CD4-positive, alpha-beta T cell treated with Interferon gamma for 1 hour (primary cell): Measurements from ENCODE around the gene CST8.

Experiments used
- DNase-seq: peaks from one replicate; pipeline ENCODE4 v3.0.0-alpha.2; 2020

The CST8 gene

GRCh38 chr20:23526850-23527249 is 35.9 kb downstream of the CST8 start:
- no peak for DNase-seq

- no peak for DNase-seq
These were observed 38.0 kb downstream of the CST8 start for GRCh38 chr20:23528867-23529431.

- no peak for DNase-seq
These were observed 40.1 kb downstream of the CST8 start for GRCh38 chr20:23530937-23531567.

GRCh38 chr20:23532533-23532932 is 41.6 kb downstream of the CST8 start:
- no peak for DNase-seq

DNA sequence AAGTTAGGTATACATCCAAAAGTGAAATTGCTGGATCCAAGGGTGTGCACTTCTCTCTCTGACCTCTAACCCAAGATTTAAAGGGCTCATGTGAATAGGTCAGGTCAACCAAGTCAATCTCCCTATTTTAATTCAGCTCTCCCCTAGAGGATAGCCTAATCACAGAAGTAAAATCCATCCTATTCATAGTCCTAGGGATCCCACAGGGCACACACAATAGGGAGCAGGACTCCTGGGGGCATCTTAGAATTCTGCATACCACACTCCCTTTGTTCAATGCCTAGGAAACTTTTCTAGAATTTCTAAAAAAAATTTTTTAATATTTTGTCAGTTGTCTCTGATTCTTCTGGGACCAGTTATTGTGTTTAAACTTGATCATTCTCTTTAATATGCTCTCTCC is 42.2 kb downstream of the CST8 start:
- DNase-seq, result no peak

GRCh38 chr20:23534801-23535593 is 44.1 kb downstream of the CST8 start:
- no peak for DNase-seq

DNA sequence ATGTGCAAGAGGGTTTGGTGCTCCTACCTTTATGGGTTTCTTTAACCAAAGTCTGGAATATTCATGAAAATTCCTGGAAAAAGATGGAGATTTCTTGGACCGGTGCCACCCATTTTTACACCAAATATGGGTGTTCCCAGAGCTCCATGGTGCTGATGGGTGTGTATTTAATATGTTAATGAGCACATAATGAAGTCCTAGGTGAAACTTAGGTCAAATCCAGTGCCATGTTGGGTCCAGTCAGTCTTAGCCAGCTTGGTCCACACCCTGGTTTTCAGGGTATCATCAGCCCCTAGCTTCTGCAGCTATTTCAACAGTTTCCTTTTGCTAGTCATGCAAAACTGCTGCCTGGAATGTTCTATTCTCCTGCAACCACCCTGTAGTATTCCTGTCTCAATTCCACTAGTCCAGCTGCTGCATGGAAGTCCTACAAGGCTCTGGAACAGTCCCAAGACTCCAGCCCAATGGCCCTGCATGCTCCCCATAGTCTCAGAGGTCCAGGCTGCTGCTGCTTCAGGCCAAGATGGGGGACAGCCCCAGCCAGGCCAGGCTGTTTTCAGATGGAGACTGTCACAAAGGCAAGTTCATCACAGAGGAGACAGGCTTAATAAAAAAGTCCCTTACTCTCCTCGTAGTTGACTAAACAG is 45.5 kb downstream of the CST8 start:
- no peak for DNase-seq

GRCh38 chr20:23537030-23537429 is 46.1 kb downstream of the CST8 start:
- no peak for DNase-seq

DNA sequence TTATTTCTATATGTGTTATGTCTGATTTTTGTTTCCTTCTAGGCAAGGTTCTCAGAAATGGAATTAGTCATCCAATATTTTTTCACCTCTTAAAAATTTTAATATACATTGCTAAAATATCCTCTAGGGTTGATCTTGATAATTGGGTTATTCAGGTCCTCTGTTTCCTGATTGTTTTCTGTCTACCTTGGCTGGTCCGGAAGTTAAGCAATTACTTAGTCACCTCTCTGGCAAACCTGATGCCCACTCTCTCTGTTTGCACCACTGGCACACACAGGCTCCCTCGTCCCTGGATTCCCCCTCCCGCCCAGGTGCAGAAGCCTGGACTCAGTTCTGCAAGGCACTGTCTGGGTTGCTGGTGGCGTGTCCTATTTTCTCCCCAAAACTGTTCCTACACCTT is 49.7 kb downstream of the CST8 start:
- no peak for DNase-seq

DNA sequence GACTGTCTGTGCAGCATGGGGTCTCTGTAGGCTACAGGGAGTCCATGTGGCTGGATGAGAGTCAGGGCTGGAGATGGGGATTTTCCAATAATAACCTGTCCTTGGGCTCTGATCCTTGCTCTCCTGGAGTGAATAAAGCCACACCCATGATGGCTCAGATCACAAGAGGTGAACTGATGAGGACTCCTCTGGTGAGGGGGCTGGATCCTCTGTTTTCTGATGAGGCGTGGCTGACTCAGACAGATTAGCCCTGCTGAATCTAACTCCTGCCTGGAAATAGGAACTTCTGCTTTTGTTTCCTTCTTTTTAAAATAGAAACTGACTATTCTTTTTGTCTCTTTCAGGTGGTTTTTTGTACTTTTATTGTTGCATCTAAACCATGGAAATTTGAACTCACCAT is 50.4 kb downstream of the CST8 start:
- DNase-seq, result no peak

GRCh38 chr20:23541776-23542175 is 50.9 kb downstream of the CST8 start:
- no peak for DNase-seq

GRCh38 chr20:23542801-23543200 is 51.9 kb downstream of the CST8 start:
- no peak for DNase-seq

DNA sequence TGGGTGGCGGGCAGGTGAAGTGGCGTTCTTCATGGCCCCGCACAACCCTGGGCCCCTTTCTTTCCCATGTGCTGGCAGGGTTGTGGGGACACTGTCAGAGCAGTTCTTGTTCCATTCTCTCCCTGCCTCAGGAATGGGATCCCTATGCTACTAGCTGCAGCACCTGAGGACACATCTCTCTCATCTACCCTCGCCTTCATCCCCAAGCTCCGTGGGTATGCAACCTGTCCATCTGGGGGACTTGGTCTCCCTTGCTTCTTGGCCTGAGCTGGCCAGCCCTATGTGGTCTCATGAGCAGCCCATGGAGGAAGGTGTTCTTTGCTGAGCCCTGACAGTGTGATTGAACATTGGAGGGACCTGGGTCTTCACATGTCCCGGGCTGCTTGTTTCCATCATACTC is 53.2 kb downstream of the CST8 start:
- no peak for DNase-seq
